ENCODE measurements around the gene CRTC2. TPM values are rescaled to one million over a fixed set of nuclear protein-coding genes. Genes with fewer than 3 reads are reported as not detected.
"Not testable (repeated sequence)": the region's sequence is repeated elsewhere in the genome, so short reads cannot be mapped to it uniquely, and the experiment has no call there.

The CRTC2 gene
- total RNA-seq, 1 donor from 2014 or later: 47.3 TPM

DNA sequence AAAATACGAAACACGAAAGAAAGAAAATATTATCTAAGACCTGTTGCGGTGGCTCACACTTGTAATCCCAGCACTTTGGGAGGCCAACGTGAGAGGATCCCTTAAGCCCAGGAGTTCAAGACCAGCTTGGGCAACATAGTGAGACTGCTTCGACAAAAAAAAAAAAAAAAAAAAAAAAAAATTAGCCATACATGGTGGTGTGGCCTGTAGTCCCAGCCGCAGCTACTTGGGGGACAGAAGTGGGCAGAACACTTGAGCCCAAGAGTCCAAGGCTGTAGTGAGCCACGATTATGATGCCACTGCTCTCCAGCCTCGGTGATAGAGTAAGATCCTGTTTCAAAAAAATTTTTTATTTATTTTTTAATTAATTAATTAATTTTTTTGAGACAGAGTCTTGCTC lies 29.2 kb upstream of the CRTC2 start:
- Mint-ChIP-seq H3K36me3 (ENCODE audit: unreplicated experiment) (no peaks in the 10 kb centered on the region), H3K4me3 (ENCODE audit: unreplicated experiment) (no peak overlapping the region), H3K9me3 (ENCODE audit: unreplicated experiment) (peaks cover 8% of the 10 kb centered on the region), H3K4me1 (ENCODE audit: low read depth, unreplicated experiment) (peaks cover 21% of the 10 kb centered on the region), H3K27me3 (ENCODE audit: unreplicated experiment) (peaks cover 10% of the 10 kb centered on the region), H3K27ac (ENCODE audit: unreplicated experiment) (no peak overlapping the region)
- TF ChIP-seq, protein P1, sequence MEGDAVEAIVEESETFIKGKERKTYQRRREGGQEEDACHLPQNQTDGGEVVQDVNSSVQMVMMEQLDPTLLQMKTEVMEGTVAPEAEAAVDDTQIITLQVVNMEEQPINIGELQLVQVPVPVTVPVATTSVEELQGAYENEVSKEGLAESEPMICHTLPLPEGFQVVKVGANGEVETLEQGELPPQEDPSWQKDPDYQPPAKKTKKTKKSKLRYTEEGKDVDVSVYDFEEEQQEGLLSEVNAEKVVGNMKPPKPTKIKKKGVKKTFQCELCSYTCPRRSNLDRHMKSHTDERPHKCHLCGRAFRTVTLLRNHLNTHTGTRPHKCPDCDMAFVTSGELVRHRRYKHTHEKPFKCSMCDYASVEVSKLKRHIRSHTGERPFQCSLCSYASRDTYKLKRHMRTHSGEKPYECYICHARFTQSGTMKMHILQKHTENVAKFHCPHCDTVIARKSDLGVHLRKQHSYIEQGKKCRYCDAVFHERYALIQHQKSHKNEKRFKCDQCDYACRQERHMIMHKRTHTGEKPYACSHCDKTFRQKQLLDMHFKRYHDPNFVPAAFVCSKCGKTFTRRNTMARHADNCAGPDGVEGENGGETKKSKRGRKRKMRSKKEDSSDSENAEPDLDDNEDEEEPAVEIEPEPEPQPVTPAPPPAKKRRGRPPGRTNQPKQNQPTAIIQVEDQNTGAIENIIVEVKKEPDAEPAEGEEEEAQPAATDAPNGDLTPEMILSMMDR (IDR thresholded peaks at IDR 0.05; ENCODE audit: partially characterized antibody, unreplicated experiment): no peak
- DNase-seq: no peak

GRCh38 chr1:153985941-153986761 lies 27.7 kb upstream of the CRTC2 start, which contains the start of gene RAB13:
Gene RAB13 (minus strand): TSS chr1:153986339. CDS start chr1:153986236, 103 bp downstream.
- Mint-ChIP-seq H3K27ac (ENCODE audit: unreplicated experiment) (peak within 1 kb of the TSS; percentile 33), H3K9me3 (ENCODE audit: unreplicated experiment) (peaks cover 8% of the 10 kb centered on the region), H3K27me3 (ENCODE audit: unreplicated experiment) (peaks cover 10% of the 10 kb centered on the region), H3K36me3 (ENCODE audit: unreplicated experiment) (no peaks in the 10 kb centered on the region), H3K4me1 (ENCODE audit: low read depth, unreplicated experiment) (peaks cover 15% of the 10 kb centered on the region), H3K4me3 (ENCODE audit: unreplicated experiment) (peak within 1 kb of the TSS; percentile 94)
- peak; percentile 66 for DNase-seq
- TF ChIP-seq, protein P1 (IDR thresholded peaks at IDR 0.05; ENCODE audit: partially characterized antibody, unreplicated experiment): no peak

DNA sequence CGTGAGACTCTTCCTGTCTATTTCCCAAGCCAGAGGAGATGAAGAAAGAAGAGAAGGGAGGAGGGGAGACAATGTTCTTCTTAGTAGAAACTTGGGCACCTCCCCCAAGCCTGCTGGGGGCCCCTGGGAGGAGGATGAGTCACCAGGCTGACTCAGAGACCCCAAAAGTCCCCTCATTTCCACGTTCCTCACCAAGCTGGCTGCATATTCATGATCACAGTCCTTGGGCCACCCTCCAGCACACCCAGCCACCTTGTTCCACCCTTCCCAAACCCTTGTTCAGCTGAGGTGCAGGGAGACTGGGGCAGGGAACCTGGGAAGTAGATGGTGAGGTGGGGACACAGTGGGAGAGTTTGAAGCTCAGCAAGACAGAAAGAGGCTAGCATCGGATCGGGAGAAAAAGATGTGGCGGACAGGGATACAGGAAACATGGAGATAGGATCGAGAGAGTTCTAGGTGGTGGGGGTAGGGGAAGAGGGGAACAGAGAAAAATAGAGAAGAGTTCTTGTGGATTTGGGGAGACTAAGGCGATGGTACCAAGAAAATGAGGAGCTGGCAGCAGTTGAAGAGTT lies 27.0 kb upstream of the CRTC2 start:
- H3K9me3 Mint-ChIP-seq (ENCODE audit: unreplicated experiment): peaks cover 4% of the 10 kb centered on the region
- peak overlapping the region; percentile 94 for H3K4me3 Mint-ChIP-seq (ENCODE audit: unreplicated experiment)
- peaks cover 15% of the 10 kb centered on the region for H3K4me1 Mint-ChIP-seq (ENCODE audit: low read depth, unreplicated experiment)
- H3K36me3 Mint-ChIP-seq (ENCODE audit: unreplicated experiment): no peaks in the 10 kb centered on the region
- TF ChIP-seq, protein P1 (IDR thresholded peaks at IDR 0.05; ENCODE audit: partially characterized antibody, unreplicated experiment): no peak
- H3K27ac Mint-ChIP-seq (ENCODE audit: unreplicated experiment): no peak overlapping the region
- peaks cover 8% of the 10 kb centered on the region for H3K27me3 Mint-ChIP-seq (ENCODE audit: unreplicated experiment)
- DNase-seq: no peak

- TF ChIP-seq, protein P1 (IDR thresholded peaks at IDR 0.05; ENCODE audit: partially characterized antibody, unreplicated experiment): no peak
- DNase-seq: no peak
- Mint-ChIP-seq H3K4me3 (ENCODE audit: unreplicated experiment) (peak overlapping the region; percentile 67), H3K27ac (ENCODE audit: unreplicated experiment) (no peak overlapping the region), H3K27me3 (ENCODE audit: unreplicated experiment) (peaks cover 5% of the 10 kb centered on the region), H3K9me3 (ENCODE audit: unreplicated experiment) (peaks cover 2% of the 10 kb centered on the region), H3K4me1 (ENCODE audit: low read depth, unreplicated experiment) (peaks cover 14% of the 10 kb centered on the region), H3K36me3 (ENCODE audit: unreplicated experiment) (no peaks in the 10 kb centered on the region)
Measured at GRCh38 chr1:153984123-153984894, 25.9 kb upstream of the CRTC2 start.

DNA sequence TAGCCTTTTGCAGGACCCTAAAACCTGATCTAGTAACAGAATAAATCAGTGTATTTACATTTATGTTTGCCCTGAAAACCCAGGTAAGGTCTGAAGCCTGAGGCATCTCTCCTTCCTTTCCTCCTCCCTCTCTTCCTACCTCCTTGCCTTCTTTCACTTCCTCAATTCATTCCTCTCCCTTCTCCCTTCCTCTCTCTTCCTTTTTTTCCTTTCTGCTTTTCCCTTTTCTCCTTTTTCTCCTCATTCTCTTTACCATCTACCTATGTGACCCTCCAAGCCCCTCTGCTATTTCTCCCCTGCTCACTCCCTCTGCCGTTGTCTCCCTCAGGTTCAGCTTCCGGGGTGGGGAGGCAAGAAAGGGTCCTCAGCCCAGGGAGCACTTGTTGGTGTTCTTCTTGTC lies 23.3 kb upstream of the CRTC2 start:
- not testable (repeated sequence) for H3K36me3 Mint-ChIP-seq (ENCODE audit: unreplicated experiment); H3K27ac Mint-ChIP-seq (ENCODE audit: unreplicated experiment); H3K4me3 Mint-ChIP-seq (ENCODE audit: unreplicated experiment)

GRCh38 chr1:153979091-153979490 lies 20.7 kb upstream of the CRTC2 start:
- not testable (repeated sequence) for H3K27me3 Mint-ChIP-seq (ENCODE audit: unreplicated experiment); DNase-seq; H3K4me1 Mint-ChIP-seq (ENCODE audit: low read depth, unreplicated experiment); H3K9me3 Mint-ChIP-seq (ENCODE audit: unreplicated experiment); H3K36me3 Mint-ChIP-seq (ENCODE audit: unreplicated experiment)
- Mint-ChIP-seq H3K27ac (ENCODE audit: unreplicated experiment) (peak overlapping the region; percentile 34), H3K4me3 (ENCODE audit: unreplicated experiment) (peak overlapping the region; percentile 96)

More for the DNA sequence above, 23.3 kb upstream of the CRTC2 start:
- H3K4me1 Mint-ChIP-seq (ENCODE audit: low read depth, unreplicated experiment): peaks cover 12% of the 10 kb centered on the region
- H3K9me3 Mint-ChIP-seq (ENCODE audit: unreplicated experiment); DNase-seq: not testable (repeated sequence)
- peaks cover 10% of the 10 kb centered on the region for H3K27me3 Mint-ChIP-seq (ENCODE audit: unreplicated experiment)
